Measurements from ENCODE around the gene MAP2K6. TPM values are rescaled to one million over a fixed set of nuclear protein-coding genes. Genes with fewer than 3 reads are reported as not detected.
A peak's percentile ranks its signal among the peaks of the same experiment; 100 is the strongest.

MAP2K6 gene
- total and polyA plus RNA-seq, 2 experiments from 2014 or later = 3.3 to 13.2 TPM

DNA sequence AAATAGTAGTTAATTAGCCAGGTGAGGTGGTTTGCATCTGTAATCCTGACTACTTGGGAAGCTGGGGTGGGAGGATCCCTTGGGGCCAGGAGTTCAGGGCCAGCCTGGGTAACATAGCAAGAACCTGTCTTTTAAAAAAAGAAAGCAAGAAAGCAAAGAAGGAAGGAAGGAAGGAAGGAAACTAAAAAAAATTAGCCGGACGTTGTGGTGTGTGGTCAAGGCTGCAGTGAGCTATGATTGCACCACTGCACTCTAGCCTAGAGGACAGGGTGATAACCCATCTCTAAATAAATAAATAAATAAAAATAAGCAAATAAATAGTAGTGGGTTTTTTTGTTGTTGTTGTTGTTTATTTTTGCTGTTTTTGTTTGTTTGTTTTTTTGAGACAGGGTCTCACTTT, 39.3 kb upstream of the MAP2K6 start:
- H3K4me2 ChIP-seq = no peak overlapping the region
- H3K36me3 ChIP-seq (replicated peaks; ENCODE audit: insufficient read depth, low read depth) = no peaks in the 10 kb centered on the region
- H3K27me3 ChIP-seq = no peaks in the 10 kb centered on the region
- no peak for DNase-seq (ENCODE audit: low spot score)
- TF ChIP-seq, protein P1, sequence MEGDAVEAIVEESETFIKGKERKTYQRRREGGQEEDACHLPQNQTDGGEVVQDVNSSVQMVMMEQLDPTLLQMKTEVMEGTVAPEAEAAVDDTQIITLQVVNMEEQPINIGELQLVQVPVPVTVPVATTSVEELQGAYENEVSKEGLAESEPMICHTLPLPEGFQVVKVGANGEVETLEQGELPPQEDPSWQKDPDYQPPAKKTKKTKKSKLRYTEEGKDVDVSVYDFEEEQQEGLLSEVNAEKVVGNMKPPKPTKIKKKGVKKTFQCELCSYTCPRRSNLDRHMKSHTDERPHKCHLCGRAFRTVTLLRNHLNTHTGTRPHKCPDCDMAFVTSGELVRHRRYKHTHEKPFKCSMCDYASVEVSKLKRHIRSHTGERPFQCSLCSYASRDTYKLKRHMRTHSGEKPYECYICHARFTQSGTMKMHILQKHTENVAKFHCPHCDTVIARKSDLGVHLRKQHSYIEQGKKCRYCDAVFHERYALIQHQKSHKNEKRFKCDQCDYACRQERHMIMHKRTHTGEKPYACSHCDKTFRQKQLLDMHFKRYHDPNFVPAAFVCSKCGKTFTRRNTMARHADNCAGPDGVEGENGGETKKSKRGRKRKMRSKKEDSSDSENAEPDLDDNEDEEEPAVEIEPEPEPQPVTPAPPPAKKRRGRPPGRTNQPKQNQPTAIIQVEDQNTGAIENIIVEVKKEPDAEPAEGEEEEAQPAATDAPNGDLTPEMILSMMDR (IDR thresholded peaks at IDR 0.05; ENCODE audit: poor library complexity) = no peak
- TF ChIP-seq EZH2phosphoT487 (IDR thresholded peaks at IDR 0.05; ENCODE audit: low read depth, severe bottlenecking, unreplicated experiment) (no peak), EZH2 (IDR thresholded peaks at IDR 0.05; ENCODE audit: borderline replicate concordance) (no peak)
- no peaks in the 10 kb centered on the region for H3K9me3 ChIP-seq (ENCODE audit: low read depth)
- WGBS (ENCODE audit: low lambda C conversion rate, missing lambda C conversion rate) = 96% methylated on average over 2 of the region's 2 CpGs
- no peak overlapping the region for H3K27ac ChIP-seq
- H3K4me1 ChIP-seq (ENCODE audit: insufficient read depth) = no peaks in the 10 kb centered on the region
- no peak overlapping the region for H3K4me3 ChIP-seq
- no peaks in the 10 kb centered on the region for H4K20me1 ChIP-seq (ENCODE audit: insufficient read depth, poor library complexity, severe bottlenecking)
- H3K79me2 ChIP-seq = no peaks in the 10 kb centered on the region
- H3K9me2 ChIP-seq (replicated peaks; ENCODE audit: insufficient read depth) = no peaks in the 10 kb centered on the region
- no peak overlapping the region for H2AFZ ChIP-seq

DNA sequence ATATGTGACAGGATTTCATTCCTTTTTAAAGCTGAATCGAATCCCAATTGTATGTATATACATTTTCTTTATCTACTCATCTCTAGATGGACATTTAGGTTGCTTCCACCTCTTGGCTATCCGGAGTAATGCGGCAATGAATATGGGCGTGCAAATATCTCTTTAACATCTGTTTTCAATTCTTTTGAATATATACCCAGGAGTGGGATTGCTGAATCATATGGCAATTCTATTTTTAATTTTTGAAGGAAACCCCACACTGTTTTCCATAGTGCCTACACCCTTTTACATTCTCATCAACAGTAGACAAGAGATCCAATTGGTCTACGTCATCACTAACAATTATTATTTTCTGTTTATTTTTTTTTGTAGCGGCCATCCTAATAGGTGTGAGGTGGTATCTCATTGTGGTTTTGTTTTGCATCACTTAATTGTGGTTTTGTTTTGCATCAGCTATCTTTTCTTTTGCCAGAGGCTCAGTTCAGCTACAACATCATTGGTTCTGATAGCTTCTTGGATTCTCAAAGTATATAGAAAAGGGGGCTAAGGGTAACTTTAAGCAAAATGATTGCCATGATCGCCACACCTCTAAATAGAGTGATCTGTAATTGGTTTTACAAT, 25.6 kb upstream of the MAP2K6 start:
- H3K27me3 ChIP-seq = no peaks in the 10 kb centered on the region
- H3K9me3 ChIP-seq (ENCODE audit: low read depth) = no peaks in the 10 kb centered on the region
- no peak for TF ChIP-seq EZH2phosphoT487 (IDR thresholded peaks at IDR 0.05; ENCODE audit: low read depth, severe bottlenecking, unreplicated experiment)
- TF ChIP-seq EZH2 (IDR thresholded peaks at IDR 0.05; ENCODE audit: borderline replicate concordance) = no peak
- TF ChIP-seq, protein P1 (IDR thresholded peaks at IDR 0.05; ENCODE audit: poor library complexity) = no peak
- no peaks in the 10 kb centered on the region for H3K36me3 ChIP-seq (replicated peaks; ENCODE audit: insufficient read depth, low read depth)
- no peak overlapping the region for H2AFZ ChIP-seq
- no peaks in the 10 kb centered on the region for H3K9me2 ChIP-seq (replicated peaks; ENCODE audit: insufficient read depth)
- DNase-seq (ENCODE audit: low spot score) = no peak
- no peaks in the 10 kb centered on the region for H3K4me1 ChIP-seq (ENCODE audit: insufficient read depth)
- no peaks in the 10 kb centered on the region for H4K20me1 ChIP-seq (ENCODE audit: insufficient read depth, poor library complexity, severe bottlenecking)
- no peak overlapping the region for H3K4me2 ChIP-seq
- WGBS (ENCODE audit: low lambda C conversion rate, missing lambda C conversion rate) = 84% methylated on average over 7 of the region's 7 CpGs
- no peaks in the 10 kb centered on the region for H3K79me2 ChIP-seq
- no peak overlapping the region for H3K4me3 ChIP-seq
- H3K27ac ChIP-seq = no peak overlapping the region

DNA sequence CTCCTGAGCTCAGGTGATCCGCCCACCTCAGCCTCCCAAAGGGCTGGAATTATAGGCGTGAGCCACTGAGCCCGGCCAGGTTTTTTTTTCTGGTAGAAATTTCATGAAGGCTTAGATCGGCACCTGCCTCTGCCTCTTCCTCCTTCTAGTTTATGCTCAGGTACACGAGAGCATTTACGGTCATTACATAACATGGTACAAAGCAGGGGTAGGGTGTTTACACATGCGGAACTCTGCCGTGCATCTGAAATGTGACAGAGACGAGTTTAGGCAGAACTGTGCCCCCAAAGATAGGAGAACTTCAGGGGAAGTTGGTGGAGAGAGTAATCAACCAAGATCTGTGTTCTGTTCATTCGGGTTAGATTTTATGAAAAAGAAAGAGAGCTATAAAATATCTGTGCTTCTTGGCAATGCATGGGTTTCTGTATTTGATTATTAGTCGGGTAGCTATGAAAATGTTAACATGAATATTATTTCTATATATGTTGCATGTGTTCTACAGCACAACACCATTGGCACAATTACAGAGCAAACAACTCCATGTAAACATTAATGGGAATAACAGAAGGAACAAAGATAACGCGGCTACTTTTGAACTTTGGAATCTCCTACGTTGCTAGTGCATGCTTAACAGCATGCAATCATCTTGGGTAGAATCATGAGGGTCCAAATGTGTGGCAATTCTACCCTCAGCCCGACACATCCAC, 23.5 kb upstream of the MAP2K6 start:
- Histone ChIP-seq H4K20me1 (ENCODE audit: insufficient read depth, poor library complexity, severe bottlenecking) (no peaks in the 10 kb centered on the region), H3K27ac (peak overlapping the region; percentile 40), H3K4me2 (peak overlapping the region; percentile 67), H3K4me3 (no peak overlapping the region), H3K9me2 (replicated peaks; ENCODE audit: insufficient read depth) (no peaks in the 10 kb centered on the region), H3K9me3 (ENCODE audit: low read depth) (no peaks in the 10 kb centered on the region), H2AFZ (peak overlapping the region; percentile 23), H3K79me2 (no peaks in the 10 kb centered on the region), H3K4me1 (ENCODE audit: insufficient read depth) (no peaks in the 10 kb centered on the region), H3K36me3 (replicated peaks; ENCODE audit: insufficient read depth, low read depth) (no peaks in the 10 kb centered on the region), H3K27me3 (no peaks in the 10 kb centered on the region)
- TF ChIP-seq EZH2phosphoT487 (IDR thresholded peaks at IDR 0.05; ENCODE audit: low read depth, severe bottlenecking, unreplicated experiment) (no peak), EZH2 (IDR thresholded peaks at IDR 0.05; ENCODE audit: borderline replicate concordance) (no peak)
- TF ChIP-seq, protein P1 (IDR thresholded peaks at IDR 0.05; ENCODE audit: poor library complexity) = no peak
- 68% methylated on average over 15 of the region's 15 CpGs for WGBS (ENCODE audit: low lambda C conversion rate, missing lambda C conversion rate)
- DNase-seq (ENCODE audit: low spot score) = peak; percentile 16

All from hepatocyte (in vitro differentiated cells).